Breast epithelium (tissue), 3 donors: ENCODE data around the gene TANC1.

ENCODE experiments used
- CTCF ChIP-seq, 3 donors: fragments of 450-650 bp; IDR thresholded peaks; one replicate each; pipeline ENCODE4 v1.5.1; 2016 to 2017; ENCODE audit warnings: antibody characterized with exemption in 3 of 3, mild to moderate bottlenecking in 3 of 3, moderate library complexity in 3 of 3
- POLR2A ChIP-seq: fragments of 450-650 bp; IDR thresholded peaks from one replicate; pipeline ENCODE4 v1.6.1; 2016; ENCODE audit warnings: antibody characterized with exemption, mild to moderate bottlenecking, moderate library complexity

- no peak for TF ChIP-seq CTCF (IDR thresholded peaks at IDR 0.05)
- TF ChIP-seq POLR2A: no peak
Observed at GRCh38 chr2:159152128-159152778, 183.8 kb downstream of the TANC1 start.
